GM23248 (cell line): ENCODE results near the gene ALG14. TPM values are rescaled to one million over a fixed set of nuclear protein-coding genes. Genes with fewer than 3 reads are reported as not detected.
A peak's percentile ranks its signal among the peaks of the same experiment; 100 is the strongest.

Experiments used
- DNase-seq: peaks from one replicate; pipeline ENCODE4 v3.0.0-alpha.2; 2015
- H2AFZ ChIP-seq: fragments of 200-600 bp; sonication (generic); 2 replicates; pipeline ENCODE4 v1.6.1; 2016; ENCODE audit warnings: antibody characterized with exemption
- H3F3A ChIP-seq: fragments of 200-600 bp; sonication (generic); 2 replicates; pipeline ENCODE4 v1.6.1; 2016; ENCODE audit warnings: mild to moderate bottlenecking, antibody characterized with exemption, mixed run types; ENCODE audit not compliant: insufficient read depth
- H3K27ac ChIP-seq: fragments of 200-600 bp; sonication (generic); 2 replicates; pipeline ENCODE4 v1.5.1; 2016; ENCODE audit warnings: mild to moderate bottlenecking
- H3K27me3 ChIP-seq: fragments of 200-600 bp; sonication (generic); replicated peaks from 2 replicates; pipeline ENCODE4 v1.6.1; 2016; ENCODE audit warnings: mild to moderate bottlenecking; ENCODE audit not compliant: insufficient read depth
- H3K36me3 ChIP-seq: fragments of 200-600 bp; sonication (generic); 2 replicates; pipeline ENCODE4 v1.6.1; 2016; ENCODE audit warnings: low read depth, mild to moderate bottlenecking
- H3K4me1 ChIP-seq: fragments of 200-600 bp; sonication (generic); 2 replicates; pipeline ENCODE4 v1.6.1; 2016; ENCODE audit warnings: mild to moderate bottlenecking; ENCODE audit not compliant: insufficient read depth
- H3K4me2 ChIP-seq: fragments of 200-600 bp; sonication (generic); one replicate; pipeline ENCODE4 v1.6.1; 2016; ENCODE audit warnings: mild to moderate bottlenecking; ENCODE audit not compliant: unreplicated experiment
- H3K4me3 ChIP-seq: fragments of 200-600 bp; sonication (generic); 2 replicates; pipeline ENCODE4 v1.5.1; 2016; ENCODE audit warnings: mild to moderate bottlenecking
- H3K79me2 ChIP-seq: fragments of 200-600 bp; sonication (generic); 2 replicates; pipeline ENCODE4 v1.6.1; 2016; ENCODE audit warnings: mild to moderate bottlenecking; ENCODE audit not compliant: insufficient read depth
- H3K9ac ChIP-seq: fragments of 200-600 bp; sonication (generic); 2 replicates; pipeline ENCODE4 v1.6.1; 2016; ENCODE audit warnings: mild to moderate bottlenecking
- H3K9me2 ChIP-seq: fragments of 200-600 bp; sonication (generic); 2 replicates; pipeline ENCODE4 v1.6.1; 2016; ENCODE audit warnings: mixed run types, mild to moderate bottlenecking, moderate library complexity; ENCODE audit not compliant: insufficient read depth
- H3K9me3 ChIP-seq: fragments of 200-600 bp; sonication (generic); one replicate; pipeline ENCODE4 v1.6.1; 2017; ENCODE audit warnings: low read depth
- H4K20me1 ChIP-seq: fragments of 200-600 bp; sonication (generic); 2 replicates; pipeline ENCODE4 v1.6.0; 2016; ENCODE audit not compliant: insufficient read depth
- EZH2 ChIP-seq: fragments of 200-600 bp; sonication (generic); IDR thresholded peaks from 2 replicates; pipeline ENCODE4 v1.6.1; 2018; ENCODE audit warnings: antibody characterized with exemption, mild to moderate bottlenecking; ENCODE audit not compliant: insufficient read depth, poor library complexity, severe bottlenecking
- EZH2phosphoT487 ChIP-seq: fragments of 200-600 bp; sonication (generic); IDR thresholded peaks from 2 replicates; pipeline ENCODE4 v1.6.1; 2018; ENCODE audit warnings: antibody characterized with exemption, moderate library complexity, mild to moderate bottlenecking, low read depth; ENCODE audit not compliant: insufficient read depth
- WGBS, 2 experiments: methylation state at CpG; one replicate each; pipeline ENCODE4 v1.1.6; 2015 to 2017; ENCODE audit warnings: low lambda C conversion rate in 2 of 2, low coverage in 1 of 2; ENCODE audit errors: missing lambda C conversion rate in 2 of 2; 5-methylcytosine and 5-hydroxymethylcytosine counted together
- in situ Hi-C: fragments of 300-500 bp; cut with MboI; formaldehyde crosslinking; loops from 2 replicates; pipeline ENCODE4 v1.15.0; 2020
- polyA plus RNA-seq: library from polyadenylated mRNA; unstranded; fragments of >200 nt; fragmentation: Nextera tagmentation; extraction: Ambion mirVana; gene quantifications from 2 replicates; pipeline ENCODE4 v1.2.1, GENCODE V29; 2016
- total RNA-seq: library from RNA; depleted of rRNA; stranded (reverse); fragments of >200 nt; shearing (Covaris generic); gene quantifications from 2 replicates; pipeline ENCODE4 v1.2.3, GENCODE V29; 2014

The ALG14 gene
- total and polyA plus RNA-seq, 2 experiments from 2014 or later = 13.0 to 13.5 TPM

DNA sequence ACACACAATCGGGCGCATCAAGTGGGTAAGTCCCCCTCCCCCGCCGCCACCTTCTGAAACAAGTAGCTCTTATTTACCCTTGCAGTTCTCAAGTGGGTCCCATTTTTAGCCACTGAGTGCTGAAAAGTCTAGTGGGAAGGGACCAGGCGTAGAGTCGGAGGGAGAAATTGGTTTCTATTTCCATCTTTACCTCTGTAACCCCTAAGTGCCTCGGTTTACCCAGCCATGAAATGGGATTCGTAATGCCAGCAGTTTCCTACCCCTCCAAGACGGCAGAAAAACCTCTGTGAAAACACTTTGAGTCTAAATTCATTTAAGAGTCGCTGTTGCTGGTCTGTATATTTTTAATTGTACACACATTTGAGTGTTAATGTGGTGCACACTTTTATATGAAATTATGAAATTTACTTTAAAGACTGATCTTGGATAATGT lies 45.3 kb upstream of the ALG14 start:
- Histone ChIP-seq H4K20me1 (no peaks in the 10 kb centered on the region), H3F3A (no peaks in the 10 kb centered on the region), H3K4me2 (peak overlapping the region; percentile 85), H3K27me3 (peaks cover 44% of the 10 kb centered on the region), H3K27ac (no peak overlapping the region), H3K9me2 (no peaks in the 10 kb centered on the region), H3K9me3 (no peaks in the 10 kb centered on the region), H3K4me1 (no peaks in the 10 kb centered on the region), H3K4me3 (peak overlapping the region; percentile 85), H3K9ac (no peak overlapping the region), H3K36me3 (no peaks in the 10 kb centered on the region), H3K79me2 (no peaks in the 10 kb centered on the region), H2AFZ (peak overlapping the region; percentile 91; the same call in 1 of the 2 replicates)
- no peak for TF ChIP-seq EZH2
- no peak for TF ChIP-seq EZH2phosphoT487
- no peak for DNase-seq
- in situ Hi-C loops = no loop called here
- 39 to 44% methylated on average over 10 of the region's 10 CpGs for WGBS, 2 experiments

DNA sequence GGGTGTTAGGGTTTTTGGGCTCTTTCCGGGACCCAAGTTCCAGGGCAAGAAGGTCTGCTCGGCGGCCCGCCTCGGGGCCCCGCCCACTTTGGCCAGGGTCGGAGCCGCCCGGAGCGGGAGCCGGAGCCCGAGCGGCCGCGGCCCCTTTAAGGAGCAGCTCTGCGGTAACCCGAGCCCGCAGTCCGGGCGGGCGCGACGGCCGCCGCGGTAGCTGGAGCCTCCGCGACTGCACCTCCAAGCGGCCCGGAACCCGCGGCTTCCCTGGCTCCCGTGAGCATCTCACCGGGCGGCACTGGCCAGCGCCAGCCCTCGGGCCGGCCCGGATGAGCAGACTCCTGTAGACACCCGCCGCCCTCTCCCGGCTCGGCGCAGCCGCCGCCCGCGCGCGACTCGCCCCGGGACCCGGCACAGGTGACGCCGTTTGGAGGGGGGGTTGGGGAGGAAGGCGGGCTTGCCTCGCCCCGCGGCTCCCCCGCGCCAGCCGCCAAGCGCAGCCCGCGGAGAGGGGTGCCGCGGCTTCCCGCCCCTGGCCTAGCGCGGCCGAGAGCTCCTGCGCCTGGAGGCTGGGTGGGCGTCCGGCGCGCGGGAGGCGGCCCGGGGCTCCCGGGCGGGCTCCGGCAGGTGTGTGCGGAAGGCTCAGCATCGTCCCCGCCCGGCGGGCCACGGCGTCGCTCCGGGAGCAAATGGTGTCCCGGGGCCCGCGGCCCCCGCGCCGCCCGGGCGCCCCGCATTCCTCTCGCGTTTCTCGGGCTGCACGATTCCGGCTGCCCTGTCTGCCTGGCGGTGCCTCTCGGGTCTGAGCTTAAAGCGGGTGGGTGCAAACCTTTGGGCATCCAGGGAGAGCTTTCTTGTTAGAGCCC lies 44.7 kb upstream of the ALG14 start, which contains the start of gene TLCD4:
TLCD4 (plus strand) TSS at position 149 of the 860 bp plus-strand sequence. CDS start 26,547 bp downstream, outside the sequence.
- Histone ChIP-seq H4K20me1 (no peaks in the 10 kb centered on the region), H3K9me2 (no peaks in the 10 kb centered on the region), H3K9ac (peak within 1 kb of the TSS; percentile 32; the same call in 1 of the 2 replicates), H3F3A (no peaks in the 10 kb centered on the region), H3K4me1 (no peaks in the 10 kb centered on the region), H3K4me3 (peak within 1 kb of the TSS; percentile 85), H2AFZ (peak within 1 kb of the TSS; percentile 91), H3K79me2 (no peaks in the 10 kb centered on the region), H3K36me3 (no peaks in the 10 kb centered on the region), H3K4me2 (peak within 1 kb of the TSS; percentile 85), H3K27ac (no peak within 1 kb of the TSS), H3K27me3 (peaks cover 40% of the 10 kb centered on the region), H3K9me3 (no peaks in the 10 kb centered on the region)
- in situ Hi-C loops = no loop called here
- DNase-seq = peak; percentile 60
- WGBS, 2 experiments = 2 to 3% methylated on average over 58 to 73 of the region's 108 CpGs
- TF ChIP-seq EZH2 = peak; percentile 26
- TF ChIP-seq EZH2phosphoT487 = no peak

DNA sequence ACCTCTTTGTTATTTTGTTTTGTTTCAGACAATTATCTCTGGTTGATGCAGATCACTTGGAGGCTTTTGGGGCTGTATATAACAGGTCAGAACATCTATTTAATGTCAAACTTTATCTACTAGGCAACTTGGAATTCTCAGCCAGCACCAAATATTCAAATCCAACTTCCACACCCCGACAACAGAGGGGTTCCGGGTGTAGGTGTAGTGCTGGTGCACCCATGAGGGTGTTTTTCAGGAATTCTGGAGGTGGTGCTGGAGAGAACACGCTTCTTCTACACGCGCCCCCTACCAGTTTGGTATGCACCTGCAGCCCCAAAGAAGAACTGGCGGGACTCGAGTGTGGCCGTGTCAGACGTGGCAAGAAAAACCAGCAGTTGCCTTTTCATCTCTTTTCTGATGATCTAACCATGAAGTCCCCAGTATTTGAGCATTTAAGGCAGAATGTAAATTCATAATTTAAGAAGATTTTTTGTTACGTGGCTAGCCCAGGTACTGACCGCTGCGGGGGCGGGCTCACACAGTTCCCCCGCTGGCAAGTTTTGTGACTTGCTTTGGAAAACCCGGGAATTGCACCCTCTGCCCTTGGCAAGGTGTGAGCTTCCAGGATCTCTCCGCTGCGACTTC lies 43.9 kb upstream of the ALG14 start:
- in situ Hi-C loops = no loop called here
- H3K27ac ChIP-seq = no peak overlapping the region
- H3K27me3 ChIP-seq = peaks cover 37% of the 10 kb centered on the region
- DNase-seq = peak; percentile 59
- no peaks in the 10 kb centered on the region for H3F3A ChIP-seq
- H4K20me1 ChIP-seq = no peaks in the 10 kb centered on the region
- peak overlapping the region; percentile 32; the same call in 1 of the 2 replicates for H3K9ac ChIP-seq
- peak overlapping the region; percentile 85 for H3K4me2 ChIP-seq
- no peaks in the 10 kb centered on the region for H3K36me3 ChIP-seq
- H2AFZ ChIP-seq = peak overlapping the region; percentile 91
- TF ChIP-seq EZH2phosphoT487 = no peak
- peak; percentile 47 for TF ChIP-seq EZH2
- H3K79me2 ChIP-seq = no peaks in the 10 kb centered on the region
- peak overlapping the region; percentile 85 for H3K4me3 ChIP-seq
- 2% methylated on average over 17 of the region's 17 CpGs for WGBS, 2 experiments
- H3K9me3 ChIP-seq = no peaks in the 10 kb centered on the region
- H3K4me1 ChIP-seq = no peaks in the 10 kb centered on the region
- no peaks in the 10 kb centered on the region for H3K9me2 ChIP-seq

DNA sequence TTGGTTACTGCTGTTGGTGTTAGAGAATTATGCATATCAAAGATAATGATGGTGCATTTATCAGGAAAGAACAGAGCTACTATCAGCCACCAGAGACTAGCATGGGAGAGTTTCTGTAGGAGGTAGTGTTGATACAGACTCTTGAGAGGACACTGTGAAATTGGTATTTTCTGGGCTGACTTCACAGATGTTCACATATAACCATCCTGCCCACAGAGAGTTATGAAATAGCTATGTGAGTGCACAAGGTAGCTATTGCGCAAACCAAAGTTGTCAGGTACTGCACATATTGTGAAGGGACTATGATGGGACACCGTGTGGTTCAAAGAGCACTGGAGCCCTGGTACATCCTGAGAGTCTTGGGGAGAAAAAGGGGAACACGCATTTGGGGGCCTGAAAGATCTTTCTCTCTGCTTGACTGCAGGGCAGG lies 43.0 kb upstream of the ALG14 start:
- TF ChIP-seq EZH2phosphoT487 (no peak), EZH2 (no peak)

More for the DNA sequence above, 43.0 kb upstream of the ALG14 start:
- Histone ChIP-seq H3K4me2 (no peak overlapping the region), H3K79me2 (no peaks in the 10 kb centered on the region), H3K27ac (no peak overlapping the region), H3K9ac (no peak overlapping the region), H3K27me3 (peaks cover 46% of the 10 kb centered on the region), H3K36me3 (no peaks in the 10 kb centered on the region), H3K9me2 (no peaks in the 10 kb centered on the region), H3K4me1 (no peaks in the 10 kb centered on the region), H3K9me3 (no peaks in the 10 kb centered on the region), H3K4me3 (no peak overlapping the region), H4K20me1 (no peaks in the 10 kb centered on the region), H2AFZ (no peak overlapping the region), H3F3A (no peaks in the 10 kb centered on the region)
- WGBS, 2 experiments = 90 to 94% methylated on average over 3 of the region's 3 CpGs
- no peak for DNase-seq
- in situ Hi-C loops = no loop called here
